Activated T-helper 1 cell treated with anti-CD3 and anti-CD28 coated beads, Interleukin-12 subunit alpha, Interleukin-12 subunit beta, Interleukin-2, Interleukin-4 antibody, amounts not matched to agents 30 ng/mL and 10 ng/mL and 1 ng/mL, durations not matched to agents 14 hours and 24 hours and 36 hours (primary cell): ENCODE measurements around the gene FBLN7. TPM values are rescaled to one million over a fixed set of nuclear protein-coding genes. Genes with fewer than 3 reads are reported as not detected.
"Not testable (repeated sequence)": the region's sequence is repeated elsewhere in the genome, so short reads cannot be mapped to it uniquely, and the experiment has no call there.

Source experiments
- DNase-seq: peaks from one replicate; pipeline ENCODE4 v3.0.0; 2021; ENCODE audit warnings: low spot score
- H3K27ac Mint-ChIP-seq: one replicate; pipeline ENCODE4 v1.8.0; 2021; ENCODE audit warnings: mild to moderate bottlenecking, mixed read lengths
- H3K27me3 Mint-ChIP-seq: one replicate; pipeline ENCODE4 v1.8.0; 2022; ENCODE audit warnings: mild to moderate bottlenecking, moderate library complexity, mixed read lengths; ENCODE audit not compliant: insufficient read depth
- H3K36me3 Mint-ChIP-seq: one replicate; pipeline ENCODE4 v1.8.0; 2021; ENCODE audit warnings: low read depth, mixed read lengths
- H3K4me1 Mint-ChIP-seq: one replicate; pipeline ENCODE4 v1.8.0; 2021; ENCODE audit warnings: low read depth, mixed read lengths
- H3K4me3 Mint-ChIP-seq: one replicate; pipeline ENCODE4 v1.8.0; 2021; ENCODE audit warnings: mild to moderate bottlenecking, moderate library complexity, mixed read lengths
- H3K9me3 Mint-ChIP-seq: one replicate; pipeline ENCODE4 v1.8.0; 2021; ENCODE audit warnings: mixed read lengths
- intact Hi-C: fragments of 100-400 bp; cut with micrococcal nuclease; formaldehyde crosslinking; loops from one replicate; pipeline ENCODE4 v1.15.1; 2024
- total RNA-seq: library from RNA; stranded (reverse); gene quantifications from 2 replicates; pipeline ENCODE4 v1.2.3, GENCODE V29; 2022

Gene FBLN7
- total RNA-seq, 1 donor from 2014 or later: 26.4 TPM

- DNase-seq: no peak
Measured at GRCh38 chr2:112204411-112204810, 66.2 kb downstream of the FBLN7 start.

GRCh38 chr2:112207905-112208304 is 69.7 kb downstream of the FBLN7 start:
- intact Hi-C loops: not testable (repeated sequence)
- peaks cover 36% of the 10 kb centered on the region for H3K9me3 Mint-ChIP-seq

More at GRCh38 chr2:112204411-112204810, 66.2 kb downstream of the FBLN7 start:
- peaks cover 38% of the 10 kb centered on the region for H3K36me3 Mint-ChIP-seq
- intact Hi-C loops: loop anchor here (2.0 kb wide), 1 partner anchor 16 kb away; no protein-coding TSS in a partner anchor
- no peak overlapping the region for H3K27ac Mint-ChIP-seq
- H3K4me3 Mint-ChIP-seq: no peak overlapping the region
- no peaks in the 10 kb centered on the region for H3K27me3 Mint-ChIP-seq
- peaks cover 9% of the 10 kb centered on the region for H3K4me1 Mint-ChIP-seq
- peaks cover 41% of the 10 kb centered on the region for H3K9me3 Mint-ChIP-seq

GRCh38 chr2:112216167-112216566 is 78.0 kb downstream of the FBLN7 start:
- peaks cover 3% of the 10 kb centered on the region for H3K4me1 Mint-ChIP-seq
- H3K4me3 Mint-ChIP-seq: no peak overlapping the region
- intact Hi-C loops: no loop called here
- H3K36me3 Mint-ChIP-seq: peaks cover 34% of the 10 kb centered on the region
- H3K27me3 Mint-ChIP-seq: no peaks in the 10 kb centered on the region
- no peak overlapping the region for H3K27ac Mint-ChIP-seq
- peaks cover 13% of the 10 kb centered on the region for H3K9me3 Mint-ChIP-seq
- DNase-seq: no peak

More at GRCh38 chr2:112207905-112208304, 69.7 kb downstream of the FBLN7 start:
- DNase-seq, H3K27ac Mint-ChIP-seq, H3K4me1 Mint-ChIP-seq, H3K27me3 Mint-ChIP-seq, H3K4me3 Mint-ChIP-seq: not testable (repeated sequence)
- peaks cover 44% of the 10 kb centered on the region for H3K36me3 Mint-ChIP-seq

- Mint-ChIP-seq H3K9me3 (peaks cover 19% of the 10 kb centered on the region), H3K4me1 (peaks cover 12% of the 10 kb centered on the region), H3K36me3 (peaks cover 42% of the 10 kb centered on the region), H3K27ac (no peak overlapping the region), H3K27me3 (no peaks in the 10 kb centered on the region), H3K4me3 (no peak overlapping the region)
- intact Hi-C loops: no loop called here
- DNase-seq: no peak
Measured at GRCh38 chr2:112217854-112218253, 79.7 kb downstream of the FBLN7 start.

GRCh38 chr2:112220186-112220585 is 82.0 kb downstream of the FBLN7 start:
- peaks cover 19% of the 10 kb centered on the region for H3K9me3 Mint-ChIP-seq
- H3K27me3 Mint-ChIP-seq: no peaks in the 10 kb centered on the region
- DNase-seq: no peak
- no peak overlapping the region for H3K27ac Mint-ChIP-seq
- peaks cover 44% of the 10 kb centered on the region for H3K36me3 Mint-ChIP-seq
- H3K4me1 Mint-ChIP-seq: peaks cover 16% of the 10 kb centered on the region
- no peak overlapping the region for H3K4me3 Mint-ChIP-seq
- intact Hi-C loops: no loop called here

- Mint-ChIP-seq H3K36me3 (peaks cover 42% of the 10 kb centered on the region), H3K4me1 (peaks cover 16% of the 10 kb centered on the region), H3K27ac (no peak overlapping the region), H3K9me3 (peaks cover 19% of the 10 kb centered on the region), H3K4me3 (no peak overlapping the region), H3K27me3 (no peaks in the 10 kb centered on the region)
- DNase-seq: no peak
- intact Hi-C loops: no loop called here
Measured at GRCh38 chr2:112220831-112221230, 82.6 kb downstream of the FBLN7 start.

- intact Hi-C loops: no loop called here
- Mint-ChIP-seq H3K9me3 (no peaks in the 10 kb centered on the region), H3K4me1 (peaks cover under 1% of the 10 kb centered on the region), H3K36me3 (peaks cover 43% of the 10 kb centered on the region), H3K27ac (no peak overlapping the region), H3K27me3 (no peaks in the 10 kb centered on the region), H3K4me3 (no peak overlapping the region)
- DNase-seq: no peak
Measured at GRCh38 chr2:112229348-112229747, 91.2 kb downstream of the FBLN7 start.

- intact Hi-C loops: no loop called here
- H3K9me3 Mint-ChIP-seq: no peaks in the 10 kb centered on the region
- no peak overlapping the region for H3K4me3 Mint-ChIP-seq
- H3K27ac Mint-ChIP-seq: no peak overlapping the region
- no peaks in the 10 kb centered on the region for H3K27me3 Mint-ChIP-seq
- no peak for DNase-seq
- H3K36me3 Mint-ChIP-seq: peaks cover 36% of the 10 kb centered on the region
- no peaks in the 10 kb centered on the region for H3K4me1 Mint-ChIP-seq
Measured at GRCh38 chr2:112230371-112230770, 92.2 kb downstream of the FBLN7 start.

Other genes starting within 250 kb of the FBLN7 start
- 1.3 and 1.9 TPM in 2 replicates for gene MERTK, start 239.8 kb upstream of the FBLN7 start, total RNA-seq
- 15.0 and 16.6 TPM in 2 replicates for gene TMEM87B, start 83.1 kb upstream of the FBLN7 start, total RNA-seq
- gene ZC3H8, start 116.7 kb downstream of the FBLN7 start, total RNA-seq: 32.9 and 37.4 TPM in 2 replicates
- 3.3 and 4.3 TPM in 2 replicates for gene ZC3H6, start 137.2 kb downstream of the FBLN7 start, total RNA-seq